Suprapubic skin (tissue), 4 donors: ENCODE results near the gene ARRDC5. TPM values are rescaled to one million over a fixed set of nuclear protein-coding genes. Genes with fewer than 3 reads are reported as not detected.

Source experiments
- DNase-seq, 2 donors: peaks; one replicate each; pipeline ENCODE4 v3.0.0-alpha.2; 2019; ENCODE audit warnings: low spot score in 2 of 2
- H3K27ac ChIP-seq: fragments of 200-600 bp; sonication (generic); one replicate; pipeline ENCODE4 v1.5.1; 2019
- H3K27me3 ChIP-seq: fragments of 200-600 bp; sonication (generic); one replicate; pipeline ENCODE4 v1.5.1; 2019
- H3K36me3 ChIP-seq: fragments of 200-600 bp; sonication (generic); one replicate; pipeline ENCODE4 v1.5.1; 2019
- H3K4me1 ChIP-seq: fragments of 200-600 bp; sonication (generic); one replicate; pipeline ENCODE4 v1.5.1; 2019
- H3K4me3 ChIP-seq: fragments of 200-600 bp; sonication (generic); one replicate; pipeline ENCODE4 v1.5.1; 2019; ENCODE audit warnings: mild to moderate bottlenecking
- H3K9me3 ChIP-seq: fragments of 200-600 bp; sonication (generic); one replicate; pipeline ENCODE4 v1.5.1; 2019
- CTCF ChIP-seq, 2 donors: fragments of 200-600 bp in 1 of 2; fragments of 450-650 bp in 1 of 2; sonication (generic) in 1 of 2; IDR thresholded peaks; one replicate each; pipeline ENCODE4 v1.5.1; 2016 to 2019; ENCODE audit warnings: antibody characterized with exemption in 2 of 2, mild to moderate bottlenecking in 1 of 2, moderate library complexity in 1 of 2
- EP300 ChIP-seq: sonication (generic); formaldehyde crosslinking; IDR thresholded peaks from one replicate; pipeline ENCODE4 v1.6.1; 2017; ENCODE audit warnings: antibody characterized with exemption
- POLR2A ChIP-seq, 2 donors: fragments of 450-650 bp; IDR thresholded peaks; one replicate each; pipeline ENCODE4 v1.6.1; 2017; ENCODE audit warnings: antibody characterized with exemption in 2 of 2, mild to moderate bottlenecking in 2 of 2, moderate library complexity in 2 of 2
- POLR2AphosphoS5 ChIP-seq, 3 donors: sonication (generic); formaldehyde crosslinking; IDR thresholded peaks; one replicate each; pipeline ENCODE4 v1.6.1; 2017; ENCODE audit warnings: antibody characterized with exemption in 3 of 3
- WGBS: methylation state at CpG from one replicate; pipeline ENCODE4 v1.1.5; 2018; 5-methylcytosine and 5-hydroxymethylcytosine counted together
- total RNA-seq, 4 donors: library from RNA; depleted of rRNA; stranded (reverse); fragments of >200 nt; gene quantifications; one replicate each; pipeline ENCODE4 v1.1.0, GENCODE V29; 2016

Gene ARRDC5
- total RNA-seq, 4 donors from 2014 or later = 0.48 TPM; not detected in 3

- Histone ChIP-seq H3K27me3 (no peaks in the 10 kb centered on the region), H3K27ac (no peak overlapping the region), H3K4me1 (peaks cover 28% of the 10 kb centered on the region), H3K36me3 (no peaks in the 10 kb centered on the region), H3K4me3 (no peak overlapping the region), H3K9me3 (no peaks in the 10 kb centered on the region)
- TF ChIP-seq POLR2AphosphoS5 (IDR thresholded peaks at IDR 0.05) = no peak
- no peak for TF ChIP-seq CTCF (IDR thresholded peaks at IDR 0.05)
- no peak for TF ChIP-seq EP300
- TF ChIP-seq POLR2A (IDR thresholded peaks at IDR 0.05) = no peak
- 57% methylated on average over 10 of the region's 10 CpGs for WGBS
- no peak for DNase-seq
These were observed 32.5 kb downstream of the ARRDC5 start for GRCh38 chr19:4870025-4870700.

GRCh38 chr19:4868286-4868834 is 34.3 kb downstream of the ARRDC5 start:
- WGBS = 69% methylated on average over 10 of the region's 10 CpGs
- Histone ChIP-seq H3K4me3 (peak overlapping the region; percentile 86), H3K27ac (no peak overlapping the region), H3K4me1 (peaks cover 28% of the 10 kb centered on the region), H3K36me3 (no peaks in the 10 kb centered on the region), H3K9me3 (no peaks in the 10 kb centered on the region), H3K27me3 (no peaks in the 10 kb centered on the region)
- TF ChIP-seq CTCF (IDR thresholded peaks at IDR 0.05) (no peak), EP300 (no peak), POLR2A (IDR thresholded peaks at IDR 0.05) (no peak), POLR2AphosphoS5 (IDR thresholded peaks at IDR 0.05) (no peak)
- DNase-seq = no peak

GRCh38 chr19:4867534-4868285 is 35.0 kb downstream of the ARRDC5 start, which contains the start of gene PLIN3:
Gene PLIN3 (minus strand): TSS chr19:4867667. CDS start chr19:4861394, 6,273 bp downstream.
- DNase-seq = peak; percentile 99
- Histone ChIP-seq H3K36me3 (no peaks in the 10 kb centered on the region), H3K9me3 (no peaks in the 10 kb centered on the region), H3K27me3 (no peaks in the 10 kb centered on the region), H3K27ac (peak within 1 kb of the TSS; percentile 88), H3K4me1 (peaks cover 30% of the 10 kb centered on the region), H3K4me3 (peak within 1 kb of the TSS; percentile 86)
- WGBS = 15% methylated on average over 11 of the region's 46 CpGs
- TF ChIP-seq EP300 = no peak
- TF ChIP-seq CTCF (IDR thresholded peaks at IDR 0.05) = no peak
- TF ChIP-seq POLR2A (IDR thresholded peaks at IDR 0.05) = peak in 1 of 2 donors; percentile 39
- no peak for TF ChIP-seq POLR2AphosphoS5 (IDR thresholded peaks at IDR 0.05)

GRCh38 chr19:4866595-4867424 is 35.9 kb downstream of the ARRDC5 start:
- H3K9me3 ChIP-seq = no peaks in the 10 kb centered on the region
- no peaks in the 10 kb centered on the region for H3K27me3 ChIP-seq
- H3K27ac ChIP-seq = peak overlapping the region; percentile 88
- H3K4me3 ChIP-seq = peak overlapping the region; percentile 86
- TF ChIP-seq EP300 = no peak
- no peak for TF ChIP-seq POLR2A (IDR thresholded peaks at IDR 0.05)
- TF ChIP-seq CTCF (IDR thresholded peaks at IDR 0.05) = no peak
- no peak for TF ChIP-seq POLR2AphosphoS5 (IDR thresholded peaks at IDR 0.05)
- 0% methylated on average over 6 of the region's 22 CpGs for WGBS
- DNase-seq = peak; percentile 88 to 89
- H3K36me3 ChIP-seq = no peaks in the 10 kb centered on the region
- H3K4me1 ChIP-seq = peaks cover 34% of the 10 kb centered on the region
